ENCODE data around the gene TECTB.

- no peak for TF ChIP-seq CTCF (IDR thresholded peaks at IDR 0.05 in 4 of 5, conservative IDR thresholded peaks at IDR 0.05 in 1 of 5)
- TF ChIP-seq POLR2A (IDR thresholded peaks at IDR 0.05), result no peak
Observed at GRCh38 chr10:112289373-112290053, 6.3 kb downstream of the TECTB start.
